ENCODE results near the gene KCNQ1OT1. TPM values are rescaled to one million over a fixed set of nuclear protein-coding genes. Genes with fewer than 3 reads are reported as not detected.

The KCNQ1OT1 gene
- total and polyA plus RNA-seq, 12 donors, result 0.15 to 10.6 (median 1.1) TPM

- peak overlapping the region in 2 of 5 donors; percentile 34 to 79 for H3K27ac ChIP-seq
- peaks cover 45 to 88% of the 10 kb centered on the region in 2 donors for H3K4me1 ChIP-seq (replicated peaks in 1 of 2)
- TF ChIP-seq, protein P1, sequence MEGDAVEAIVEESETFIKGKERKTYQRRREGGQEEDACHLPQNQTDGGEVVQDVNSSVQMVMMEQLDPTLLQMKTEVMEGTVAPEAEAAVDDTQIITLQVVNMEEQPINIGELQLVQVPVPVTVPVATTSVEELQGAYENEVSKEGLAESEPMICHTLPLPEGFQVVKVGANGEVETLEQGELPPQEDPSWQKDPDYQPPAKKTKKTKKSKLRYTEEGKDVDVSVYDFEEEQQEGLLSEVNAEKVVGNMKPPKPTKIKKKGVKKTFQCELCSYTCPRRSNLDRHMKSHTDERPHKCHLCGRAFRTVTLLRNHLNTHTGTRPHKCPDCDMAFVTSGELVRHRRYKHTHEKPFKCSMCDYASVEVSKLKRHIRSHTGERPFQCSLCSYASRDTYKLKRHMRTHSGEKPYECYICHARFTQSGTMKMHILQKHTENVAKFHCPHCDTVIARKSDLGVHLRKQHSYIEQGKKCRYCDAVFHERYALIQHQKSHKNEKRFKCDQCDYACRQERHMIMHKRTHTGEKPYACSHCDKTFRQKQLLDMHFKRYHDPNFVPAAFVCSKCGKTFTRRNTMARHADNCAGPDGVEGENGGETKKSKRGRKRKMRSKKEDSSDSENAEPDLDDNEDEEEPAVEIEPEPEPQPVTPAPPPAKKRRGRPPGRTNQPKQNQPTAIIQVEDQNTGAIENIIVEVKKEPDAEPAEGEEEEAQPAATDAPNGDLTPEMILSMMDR (IDR thresholded peaks at IDR 0.05), result no peak
- no peak for TF ChIP-seq POLR2A (IDR thresholded peaks at IDR 0.05)
- peak in 4 of 7 donors; percentile 7 to 47 (median 14) for DNase-seq
- WGBS, 4 donors, result 82 to 94% (median 86%) methylated on average over 4 to 6 of the region's 6 CpGs
- H3K4me3 ChIP-seq, result no peak overlapping the region
- no peaks in the 10 kb centered on the region for H3K36me3 ChIP-seq (replicated peaks in 1 of 2)
- H3K27me3 ChIP-seq, result no peaks in the 10 kb centered on the region
- intact Hi-C loops (cut with DNase I), result loop anchor here in 1 of 2 donors (10.0 kb wide), 1 partner anchor 194 kb away; the partner anchor contains the start of gene CDKN1C
- H3K9me3 ChIP-seq (replicated peaks in 1 of 3), result no peaks in the 10 kb centered on the region
Observed at GRCh38 chr11:2690596-2691354, 9.0 kb downstream of the KCNQ1OT1 start.

DNA sequence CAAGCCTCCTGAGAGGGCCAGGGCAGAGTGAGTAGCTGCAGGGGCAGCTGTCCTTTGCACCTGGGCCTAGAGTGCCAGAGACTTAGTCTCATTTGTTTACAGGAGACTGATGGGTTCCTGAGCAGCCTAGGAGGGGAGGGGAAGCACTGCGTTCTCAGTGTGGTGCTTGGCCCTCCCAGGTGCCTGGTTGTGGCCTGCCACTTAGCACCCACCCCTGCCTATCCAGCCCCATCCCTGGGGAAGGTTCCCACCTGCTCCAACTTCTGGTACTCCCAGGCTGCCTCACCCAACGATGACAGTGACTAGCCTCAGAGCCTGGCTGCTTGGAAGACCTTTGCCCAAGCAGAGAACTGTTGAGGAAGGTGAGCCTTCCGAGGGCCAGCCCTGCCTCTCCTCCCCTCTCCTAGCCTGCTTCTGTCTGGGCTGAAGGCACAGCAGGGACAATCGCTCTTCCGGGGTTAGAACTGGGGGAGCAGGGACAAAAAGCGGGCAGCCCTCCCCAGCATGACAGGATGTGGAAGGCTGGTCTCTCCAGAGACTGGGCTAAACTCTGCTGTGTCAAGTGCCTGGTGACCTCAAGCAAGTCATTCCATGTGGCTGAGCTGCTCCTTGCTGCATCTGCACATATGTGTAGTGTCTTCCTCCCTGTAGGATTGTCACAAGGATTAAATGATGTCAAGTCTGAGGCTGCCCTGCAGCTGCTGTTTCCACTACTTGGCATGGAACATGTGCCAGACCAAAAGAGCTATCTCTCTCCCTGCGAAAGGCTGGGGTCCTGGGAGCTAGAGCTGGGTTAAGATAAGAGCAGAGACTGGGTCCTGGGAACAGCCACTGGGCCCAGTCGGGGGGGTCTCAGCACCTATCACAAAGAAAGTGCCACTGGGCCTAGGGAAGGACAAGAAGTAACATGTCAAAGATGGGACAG is 9.9 kb downstream of the KCNQ1OT1 start:
- TF ChIP-seq POLR2A (IDR thresholded peaks at IDR 0.05), result no peak
- TF ChIP-seq, protein P1 (IDR thresholded peaks at IDR 0.05), result no peak
- H3K9me3 ChIP-seq (replicated peaks in 1 of 3), result no peaks in the 10 kb centered on the region
- intact Hi-C loops (cut with DNase I), result loop anchor here in 1 of 2 donors (10.0 kb wide), 1 partner anchor 195 kb away; the partner anchor contains the start of gene CDKN1C
- peaks cover 45 to 80% of the 10 kb centered on the region in 2 donors for H3K4me1 ChIP-seq (replicated peaks in 1 of 2)
- H3K36me3 ChIP-seq (replicated peaks in 1 of 2), result no peaks in the 10 kb centered on the region
- DNase-seq, result peak in 4 of 7 donors; percentile 6 to 51 (median 19)
- WGBS, 4 donors, result 63 to 81% (median 76%) methylated on average over 4 to 8 of the region's 8 CpGs
- peak overlapping the region in 3 of 5 donors; percentile 4 to 79 (median 34) for H3K27ac ChIP-seq
- H3K4me3 ChIP-seq, result no peak overlapping the region
- no peaks in the 10 kb centered on the region for H3K27me3 ChIP-seq

GRCh38 chr11:2688381-2689231 is 11.2 kb downstream of the KCNQ1OT1 start:
- TF ChIP-seq, protein P1 (IDR thresholded peaks at IDR 0.05), result no peak
- TF ChIP-seq POLR2A (IDR thresholded peaks at IDR 0.05), result no peak
- Histone ChIP-seq H3K4me3 (no peak overlapping the region), H3K27me3 (no peaks in the 10 kb centered on the region), H3K9me3 (replicated peaks in 1 of 3) (no peaks in the 10 kb centered on the region), H3K36me3 (replicated peaks in 1 of 2) (no peaks in the 10 kb centered on the region), H3K4me1 (replicated peaks in 1 of 2) (peaks cover 45 to 67% of the 10 kb centered on the region in 2 donors), H3K27ac (peak overlapping the region in 4 of 5 donors; percentile 13 to 79 (median 42))
- intact Hi-C loops (cut with DNase I), result no loop called here
- WGBS, 4 donors, result 68 to 100% (median 73%) methylated on average over 1 to 6 of the region's 6 CpGs
- DNase-seq, result peak in 5 of 7 donors; percentile 8 to 53 (median 23)

All from adrenal gland (tissue), 12 donors.